Lower lobe of right lung (tissue), 2 donors: ENCODE measurements around the gene TMEM150C. TPM values are rescaled to one million over a fixed set of nuclear protein-coding genes. Genes with fewer than 3 reads are reported as not detected.

Experiments used
- ATAC-seq, 2 donors: fragments of 200-7000 bp; cut with Tn5 transposase; one replicate each; pipeline ENCODE4 v1.9.1; 2020 to 2022; ENCODE audit warnings: mild to moderate bottlenecking in 2 of 2, moderate library complexity in 2 of 2
- DNase-seq: peaks from one replicate; pipeline ENCODE4 v3.0.0-alpha.2; 2020
- H3K27ac ChIP-seq: fragments of 200-600 bp; one replicate; pipeline ENCODE4 v1.8.0; 2022
- H3K27me3 ChIP-seq: fragments of 200-600 bp; one replicate; pipeline ENCODE4 v1.8.0; 2022; ENCODE audit warnings: low read depth
- H3K36me3 ChIP-seq: fragments of 200-600 bp; one replicate; pipeline ENCODE4 v1.8.0; 2022; ENCODE audit warnings: mild to moderate bottlenecking
- H3K4me1 ChIP-seq: fragments of 200-600 bp; one replicate; pipeline ENCODE4 v1.8.0; 2022
- H3K4me3 ChIP-seq: fragments of 200-600 bp; one replicate; pipeline ENCODE4 v1.8.0; 2022; ENCODE audit warnings: mild to moderate bottlenecking
- H3K9me3 ChIP-seq: fragments of 200-600 bp; one replicate; pipeline ENCODE4 v1.8.0; 2022
- CTCF ChIP-seq: fragments of 200-600 bp; IDR thresholded peaks from one replicate; pipeline ENCODE4 v1.8.0; 2022; ENCODE audit warnings: antibody characterized with exemption, mild to moderate bottlenecking
- intact Hi-C: fragments of 100-400 bp; cut with DNase I; formaldehyde crosslinking; loops from one replicate; pipeline ENCODE4 v1.11.0; 2022
- total RNA-seq: library from RNA; stranded (reverse); fragmentation: NEBNext Ultra II Directional; extraction: Animal tissue kit (Norgen Biotek cat#: 25700); gene quantifications from one replicate; pipeline ENCODE4 v1.2.1, GENCODE V29; 2021
- donor health status: DM: no; HTN: yes; CAD: no; lungs with severe emphysema.

Gene TMEM150C
- total RNA-seq, 1 donor from 2014 or later, result 6.9 TPM

- ATAC-seq (no peak), DNase-seq (no peak)
- no peaks in the 10 kb centered on the region for H3K36me3 ChIP-seq
- intact Hi-C loops, result no loop called here
- TF ChIP-seq CTCF, result no peak
- no peaks in the 10 kb centered on the region for H3K27me3 ChIP-seq
- H3K4me1 ChIP-seq, result no peaks in the 10 kb centered on the region
- no peaks in the 10 kb centered on the region for H3K9me3 ChIP-seq
- H3K27ac ChIP-seq, result no peak overlapping the region
- no peak overlapping the region for H3K4me3 ChIP-seq
These were observed 65.4 kb downstream of the TMEM150C start for GRCh38 chr4:82496349-82496748.

GRCh38 chr4:82495666-82496065 lies 66.1 kb downstream of the TMEM150C start:
- Histone ChIP-seq H3K4me3 (no peak overlapping the region), H3K36me3 (no peaks in the 10 kb centered on the region), H3K27me3 (no peaks in the 10 kb centered on the region), H3K4me1 (no peaks in the 10 kb centered on the region), H3K27ac (no peak overlapping the region), H3K9me3 (no peaks in the 10 kb centered on the region)
- DNase-seq, result no peak
- no peak for ATAC-seq
- TF ChIP-seq CTCF, result no peak
- intact Hi-C loops, result no loop called here

- Histone ChIP-seq H3K36me3 (no peaks in the 10 kb centered on the region), H3K27me3 (no peaks in the 10 kb centered on the region), H3K4me3 (no peak overlapping the region), H3K4me1 (no peaks in the 10 kb centered on the region), H3K27ac (no peak overlapping the region), H3K9me3 (no peaks in the 10 kb centered on the region)
- DNase-seq (no peak), ATAC-seq (no peak)
- intact Hi-C loops, result no loop called here
- TF ChIP-seq CTCF, result no peak
These were observed 67.9 kb downstream of the TMEM150C start for GRCh38 chr4:82493721-82494425.

GRCh38 chr4:82491251-82491960 lies 70.4 kb downstream of the TMEM150C start:
- ATAC-seq, result peak in 1 of 2 donors; percentile 26
- intact Hi-C loops, result no loop called here
- Histone ChIP-seq H3K4me3 (no peak overlapping the region), H3K27me3 (no peaks in the 10 kb centered on the region), H3K36me3 (no peaks in the 10 kb centered on the region), H3K4me1 (no peaks in the 10 kb centered on the region), H3K9me3 (no peaks in the 10 kb centered on the region), H3K27ac (no peak overlapping the region)
- TF ChIP-seq CTCF, result no peak
- no peak for DNase-seq

GRCh38 chr4:82489987-82490386 lies 71.8 kb downstream of the TMEM150C start:
- H3K4me3 ChIP-seq, result no peak overlapping the region
- no peaks in the 10 kb centered on the region for H3K9me3 ChIP-seq
- H3K27ac ChIP-seq, result no peak overlapping the region
- no peak for TF ChIP-seq CTCF
- no peaks in the 10 kb centered on the region for H3K27me3 ChIP-seq
- intact Hi-C loops, result no loop called here
- H3K36me3 ChIP-seq, result no peaks in the 10 kb centered on the region
- no peak for ATAC-seq
- DNase-seq, result no peak
- no peaks in the 10 kb centered on the region for H3K4me1 ChIP-seq
